K562 (cell line): Measurements from ENCODE around the gene PDE11A. TPM values are rescaled to one million over a fixed set of nuclear protein-coding genes. Genes with fewer than 3 reads are reported as not detected.

ENCODE experiments used
- ETV5 ChIP-seq: sonication (generic); formaldehyde crosslinking; IDR thresholded peaks from 2 replicates; pipeline ENCODE4 v1.4.0; 2020; ENCODE audit warnings: low read depth, mild to moderate bottlenecking, missing genetic modification reagents
- FOXK1 ChIP-seq: sonication (generic); formaldehyde crosslinking; IDR thresholded peaks from 2 replicates; pipeline ENCODE4 v1.8.0; 2022; ENCODE audit warnings: missing genetic modification reagents, mild to moderate bottlenecking, borderline replicate concordance
- GATAD2A ChIP-seq: fragments of 450-650 bp; IDR thresholded peaks from 2 replicates; pipeline ENCODE4 v1.6.1; 2017
- OTX1 ChIP-seq: fragments of 450-650 bp; formaldehyde crosslinking; IDR thresholded peaks from 2 replicates; pipeline ENCODE4 v1.4.0; 2022; ENCODE audit warnings: mild to moderate bottlenecking
- RFX7 ChIP-seq: fragments of 250-450 bp; sonication (Bioruptor Pico); IDR thresholded peaks from 2 replicates; pipeline ENCODE4 v1.5.1; 2021; ENCODE audit warnings: mild to moderate bottlenecking
- SMAD4 ChIP-seq: fragments of 250-450 bp; sonication (Bioruptor Pico); conservative IDR thresholded peaks from 2 replicates; pipeline ENCODE4 v1.8.0; 2021; ENCODE audit warnings: inconsistent platforms, mild to moderate bottlenecking, moderate library complexity
- ZKSCAN1 ChIP-seq: fragments of 150-350 bp; IDR thresholded peaks from 2 replicates; pipeline ENCODE4 v1.6.1; 2016; ENCODE audit warnings: low read depth, low read length
- polyA plus RNA-seq, 8 experiments: library from polyadenylated mRNA; depleted of rRNA in 4 of 8; stranded (reverse) in 5 of 8; unstranded in 3 of 8; fragments of >200 nt; fragmentation: Nextera tagmentation in 2 of 8; fragmentation: Illumina TruSeq in 1 of 8; extraction: Ambion mirVana in 2 of 8; extraction: Trizol in 1 of 8; gene quantifications; 2 replicates each; pipeline versions ENCODE4 v1.2.1 to v1.2.3, GENCODE V29; 2011 to 2014; ENCODE audit warnings: inconsistent platforms in 1 of 8, missing spikeins in 1 of 8
- total RNA-seq, 7 experiments: library from RNA; depleted of rRNA in 6 of 7; stranded (reverse); fragments of >200 nt in 6 of 7; fragmentation: Illumina TruSeq in 2 of 7; extraction: Trizol in 2 of 7; gene quantifications; 2 replicates each; pipeline versions ENCODE4 v1.2.1 to v1.2.3, GENCODE V29; 2011 to 2021; ENCODE audit warnings: low replicate concordance in 1 of 7
- TF ChIP-seq, protein P1 (sequence below): sonication (generic); formaldehyde crosslinking; IDR thresholded peaks from 2 replicates; pipeline ENCODE4 v1.8.0; 2022; ENCODE audit warnings: mild to moderate bottlenecking, missing genetic modification reagents
- TF ChIP-seq, protein P2 (sequence below): sonication (generic); formaldehyde crosslinking; IDR thresholded peaks from 2 replicates; pipeline ENCODE4 v1.8.0; 2022; ENCODE audit warnings: missing genetic modification reagents, mild to moderate bottlenecking, borderline replicate concordance
- TF ChIP-seq, protein P3 (sequence below): fragments of 450-650 bp; IDR thresholded peaks from 2 replicates; pipeline ENCODE4 v1.6.1; 2017; ENCODE audit warnings: antibody characterized with exemption, mild to moderate bottlenecking
- TF ChIP-seq, protein P4 (sequence below): sonication (generic); formaldehyde crosslinking; IDR thresholded peaks from 2 replicates; pipeline ENCODE4 v1.4.0; 2020; ENCODE audit warnings: mild to moderate bottlenecking, missing genetic modification reagents
- TF ChIP-seq, protein P5 (sequence below): fragments of 250-450 bp; sonication (Bioruptor Pico); IDR thresholded peaks from 2 replicates; pipeline ENCODE4 v1.4.0; 2020; ENCODE audit warnings: mild to moderate bottlenecking, moderate library complexity, borderline replicate concordance
- TF ChIP-seq, protein P6 (sequence below): fragments of 250-450 bp; sonication (Bioruptor Pico); IDR thresholded peaks from 2 replicates; pipeline ENCODE4 v1.8.0; 2022; ENCODE audit warnings: moderate library complexity, mild to moderate bottlenecking, inconsistent platforms

The PDE11A gene
- total and polyA plus RNA-seq, 9 of the 15 experiments (the other 6 are each of a cell fraction or from before 2014, with no cell fraction given), result 3.2 to 22.1 (median 5.7) TPM

DNA sequence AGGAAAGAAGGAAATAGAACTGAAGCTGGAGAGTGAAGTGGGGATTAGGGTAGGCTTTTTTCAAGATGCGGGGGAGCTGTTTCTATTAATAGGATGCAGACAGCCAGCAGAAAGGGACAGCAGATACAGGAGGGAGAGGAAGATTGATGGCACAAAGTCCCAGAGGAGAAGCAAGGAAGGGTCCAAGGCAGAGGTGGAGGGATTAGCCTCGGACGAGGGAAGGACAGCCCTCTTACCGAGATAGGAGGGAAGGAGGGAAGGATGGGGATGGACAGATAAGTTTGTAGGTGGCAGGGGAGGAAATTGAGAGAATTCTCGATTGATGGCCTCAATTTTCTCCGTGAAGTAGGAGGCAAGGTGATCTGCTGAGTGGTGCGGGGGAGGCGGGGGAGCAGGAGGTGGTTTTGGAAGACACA is 362.6 kb downstream of the PDE11A start (continued):
- TF ChIP-seq FOXK1 (CRISPR knock-in tag) (no peak), OTX1 (CRISPR knock-in tag) (no peak), ZKSCAN1 (no peak), GATAD2A (0 out of 2 replicates have a peak, but pooled peaks have one; percentile 20), SMAD4 (CRISPR knock-in tag) (no peak; the same call in none of the 2 replicates), RFX7 (CRISPR knock-in tag) (no peak), ETV5 (CRISPR knock-in tag) (no peak)
- TF ChIP-seq, protein P1, sequence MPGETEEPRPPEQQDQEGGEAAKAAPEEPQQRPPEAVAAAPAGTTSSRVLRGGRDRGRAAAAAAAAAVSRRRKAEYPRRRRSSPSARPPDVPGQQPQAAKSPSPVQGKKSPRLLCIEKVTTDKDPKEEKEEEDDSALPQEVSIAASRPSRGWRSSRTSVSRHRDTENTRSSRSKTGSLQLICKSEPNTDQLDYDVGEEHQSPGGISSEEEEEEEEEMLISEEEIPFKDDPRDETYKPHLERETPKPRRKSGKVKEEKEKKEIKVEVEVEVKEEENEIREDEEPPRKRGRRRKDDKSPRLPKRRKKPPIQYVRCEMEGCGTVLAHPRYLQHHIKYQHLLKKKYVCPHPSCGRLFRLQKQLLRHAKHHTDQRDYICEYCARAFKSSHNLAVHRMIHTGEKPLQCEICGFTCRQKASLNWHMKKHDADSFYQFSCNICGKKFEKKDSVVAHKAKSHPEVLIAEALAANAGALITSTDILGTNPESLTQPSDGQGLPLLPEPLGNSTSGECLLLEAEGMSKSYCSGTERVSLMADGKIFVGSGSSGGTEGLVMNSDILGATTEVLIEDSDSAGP (CRISPR knock-in tag), result no peak
- TF ChIP-seq, protein P2, sequence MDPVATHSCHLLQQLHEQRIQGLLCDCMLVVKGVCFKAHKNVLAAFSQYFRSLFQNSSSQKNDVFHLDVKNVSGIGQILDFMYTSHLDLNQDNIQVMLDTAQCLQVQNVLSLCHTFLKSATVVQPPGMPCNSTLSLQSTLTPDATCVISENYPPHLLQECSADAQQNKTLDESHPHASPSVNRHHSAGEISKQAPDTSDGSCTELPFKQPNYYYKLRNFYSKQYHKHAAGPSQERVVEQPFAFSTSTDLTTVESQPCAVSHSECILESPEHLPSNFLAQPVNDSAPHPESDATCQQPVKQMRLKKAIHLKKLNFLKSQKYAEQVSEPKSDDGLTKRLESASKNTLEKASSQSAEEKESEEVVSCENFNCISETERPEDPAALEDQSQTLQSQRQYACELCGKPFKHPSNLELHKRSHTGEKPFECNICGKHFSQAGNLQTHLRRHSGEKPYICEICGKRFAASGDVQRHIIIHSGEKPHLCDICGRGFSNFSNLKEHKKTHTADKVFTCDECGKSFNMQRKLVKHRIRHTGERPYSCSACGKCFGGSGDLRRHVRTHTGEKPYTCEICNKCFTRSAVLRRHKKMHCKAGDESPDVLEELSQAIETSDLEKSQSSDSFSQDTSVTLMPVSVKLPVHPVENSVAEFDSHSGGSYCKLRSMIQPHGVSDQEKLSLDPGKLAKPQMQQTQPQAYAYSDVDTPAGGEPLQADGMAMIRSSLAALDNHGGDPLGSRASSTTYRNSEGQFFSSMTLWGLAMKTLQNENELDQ (CRISPR knock-in tag), result no peak
- TF ChIP-seq, protein P3, sequence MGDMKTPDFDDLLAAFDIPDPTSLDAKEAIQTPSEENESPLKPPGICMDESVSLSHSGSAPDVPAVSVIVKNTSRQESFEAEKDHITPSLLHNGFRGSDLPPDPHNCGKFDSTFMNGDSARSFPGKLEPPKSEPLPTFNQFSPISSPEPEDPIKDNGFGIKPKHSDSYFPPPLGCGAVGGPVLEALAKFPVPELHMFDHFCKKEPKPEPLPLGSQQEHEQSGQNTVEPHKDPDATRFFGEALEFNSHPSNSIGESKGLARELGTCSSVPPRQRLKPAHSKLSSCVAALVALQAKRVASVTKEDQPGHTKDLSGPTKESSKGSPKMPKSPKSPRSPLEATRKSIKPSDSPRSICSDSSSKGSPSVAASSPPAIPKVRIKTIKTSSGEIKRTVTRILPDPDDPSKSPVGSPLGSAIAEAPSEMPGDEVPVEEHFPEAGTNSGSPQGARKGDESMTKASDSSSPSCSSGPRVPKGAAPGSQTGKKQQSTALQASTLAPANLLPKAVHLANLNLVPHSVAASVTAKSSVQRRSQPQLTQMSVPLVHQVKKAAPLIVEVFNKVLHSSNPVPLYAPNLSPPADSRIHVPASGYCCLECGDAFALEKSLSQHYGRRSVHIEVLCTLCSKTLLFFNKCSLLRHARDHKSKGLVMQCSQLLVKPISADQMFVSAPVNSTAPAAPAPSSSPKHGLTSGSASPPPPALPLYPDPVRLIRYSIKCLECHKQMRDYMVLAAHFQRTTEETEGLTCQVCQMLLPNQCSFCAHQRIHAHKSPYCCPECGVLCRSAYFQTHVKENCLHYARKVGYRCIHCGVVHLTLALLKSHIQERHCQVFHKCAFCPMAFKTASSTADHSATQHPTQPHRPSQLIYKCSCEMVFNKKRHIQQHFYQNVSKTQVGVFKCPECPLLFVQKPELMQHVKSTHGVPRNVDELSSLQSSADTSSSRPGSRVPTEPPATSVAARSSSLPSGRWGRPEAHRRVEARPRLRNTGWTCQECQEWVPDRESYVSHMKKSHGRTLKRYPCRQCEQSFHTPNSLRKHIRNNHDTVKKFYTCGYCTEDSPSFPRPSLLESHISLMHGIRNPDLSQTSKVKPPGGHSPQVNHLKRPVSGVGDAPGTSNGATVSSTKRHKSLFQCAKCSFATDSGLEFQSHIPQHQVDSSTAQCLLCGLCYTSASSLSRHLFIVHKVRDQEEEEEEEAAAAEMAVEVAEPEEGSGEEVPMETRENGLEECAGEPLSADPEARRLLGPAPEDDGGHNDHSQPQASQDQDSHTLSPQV, result no peak
- TF ChIP-seq, protein P4, sequence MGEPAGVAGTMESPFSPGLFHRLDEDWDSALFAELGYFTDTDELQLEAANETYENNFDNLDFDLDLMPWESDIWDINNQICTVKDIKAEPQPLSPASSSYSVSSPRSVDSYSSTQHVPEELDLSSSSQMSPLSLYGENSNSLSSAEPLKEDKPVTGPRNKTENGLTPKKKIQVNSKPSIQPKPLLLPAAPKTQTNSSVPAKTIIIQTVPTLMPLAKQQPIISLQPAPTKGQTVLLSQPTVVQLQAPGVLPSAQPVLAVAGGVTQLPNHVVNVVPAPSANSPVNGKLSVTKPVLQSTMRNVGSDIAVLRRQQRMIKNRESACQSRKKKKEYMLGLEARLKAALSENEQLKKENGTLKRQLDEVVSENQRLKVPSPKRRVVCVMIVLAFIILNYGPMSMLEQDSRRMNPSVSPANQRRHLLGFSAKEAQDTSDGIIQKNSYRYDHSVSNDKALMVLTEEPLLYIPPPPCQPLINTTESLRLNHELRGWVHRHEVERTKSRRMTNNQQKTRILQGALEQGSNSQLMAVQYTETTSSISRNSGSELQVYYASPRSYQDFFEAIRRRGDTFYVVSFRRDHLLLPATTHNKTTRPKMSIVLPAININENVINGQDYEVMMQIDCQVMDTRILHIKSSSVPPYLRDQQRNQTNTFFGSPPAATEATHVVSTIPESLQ (CRISPR knock-in tag), result no peak
- TF ChIP-seq, protein P5, sequence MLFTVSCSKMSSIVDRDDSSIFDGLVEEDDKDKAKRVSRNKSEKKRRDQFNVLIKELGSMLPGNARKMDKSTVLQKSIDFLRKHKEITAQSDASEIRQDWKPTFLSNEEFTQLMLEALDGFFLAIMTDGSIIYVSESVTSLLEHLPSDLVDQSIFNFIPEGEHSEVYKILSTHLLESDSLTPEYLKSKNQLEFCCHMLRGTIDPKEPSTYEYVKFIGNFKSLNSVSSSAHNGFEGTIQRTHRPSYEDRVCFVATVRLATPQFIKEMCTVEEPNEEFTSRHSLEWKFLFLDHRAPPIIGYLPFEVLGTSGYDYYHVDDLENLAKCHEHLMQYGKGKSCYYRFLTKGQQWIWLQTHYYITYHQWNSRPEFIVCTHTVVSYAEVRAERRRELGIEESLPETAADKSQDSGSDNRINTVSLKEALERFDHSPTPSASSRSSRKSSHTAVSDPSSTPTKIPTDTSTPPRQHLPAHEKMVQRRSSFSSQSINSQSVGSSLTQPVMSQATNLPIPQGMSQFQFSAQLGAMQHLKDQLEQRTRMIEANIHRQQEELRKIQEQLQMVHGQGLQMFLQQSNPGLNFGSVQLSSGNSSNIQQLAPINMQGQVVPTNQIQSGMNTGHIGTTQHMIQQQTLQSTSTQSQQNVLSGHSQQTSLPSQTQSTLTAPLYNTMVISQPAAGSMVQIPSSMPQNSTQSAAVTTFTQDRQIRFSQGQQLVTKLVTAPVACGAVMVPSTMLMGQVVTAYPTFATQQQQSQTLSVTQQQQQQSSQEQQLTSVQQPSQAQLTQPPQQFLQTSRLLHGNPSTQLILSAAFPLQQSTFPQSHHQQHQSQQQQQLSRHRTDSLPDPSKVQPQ (CRISPR knock-in tag), result no peak
- TF ChIP-seq, protein P6, sequence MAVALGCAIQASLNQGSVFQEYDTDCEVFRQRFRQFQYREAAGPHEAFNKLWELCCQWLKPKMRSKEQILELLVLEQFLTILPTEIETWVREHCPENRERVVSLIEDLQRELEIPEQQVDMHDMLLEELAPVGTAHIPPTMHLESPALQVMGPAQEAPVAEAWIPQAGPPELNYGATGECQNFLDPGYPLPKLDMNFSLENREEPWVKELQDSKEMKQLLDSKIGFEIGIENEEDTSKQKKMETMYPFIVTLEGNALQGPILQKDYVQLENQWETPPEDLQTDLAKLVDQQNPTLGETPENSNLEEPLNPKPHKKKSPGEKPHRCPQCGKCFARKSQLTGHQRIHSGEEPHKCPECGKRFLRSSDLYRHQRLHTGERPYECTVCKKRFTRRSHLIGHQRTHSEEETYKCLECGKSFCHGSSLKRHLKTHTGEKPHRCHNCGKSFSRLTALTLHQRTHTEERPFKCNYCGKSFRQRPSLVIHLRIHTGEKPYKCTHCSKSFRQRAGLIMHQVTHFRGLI (CRISPR knock-in tag), result no peak
